Raji (cell line): ENCODE measurements around the gene MAP2.

ENCODE experiments used
- POLR2A ChIP-seq: IDR thresholded peaks from 2 replicates; pipeline ENCODE4 v1.6.1; 2011; ENCODE audit warnings: low read depth, low read length, control low read depth; ENCODE audit not compliant: insufficient read depth

The MAP2 gene

DNA sequence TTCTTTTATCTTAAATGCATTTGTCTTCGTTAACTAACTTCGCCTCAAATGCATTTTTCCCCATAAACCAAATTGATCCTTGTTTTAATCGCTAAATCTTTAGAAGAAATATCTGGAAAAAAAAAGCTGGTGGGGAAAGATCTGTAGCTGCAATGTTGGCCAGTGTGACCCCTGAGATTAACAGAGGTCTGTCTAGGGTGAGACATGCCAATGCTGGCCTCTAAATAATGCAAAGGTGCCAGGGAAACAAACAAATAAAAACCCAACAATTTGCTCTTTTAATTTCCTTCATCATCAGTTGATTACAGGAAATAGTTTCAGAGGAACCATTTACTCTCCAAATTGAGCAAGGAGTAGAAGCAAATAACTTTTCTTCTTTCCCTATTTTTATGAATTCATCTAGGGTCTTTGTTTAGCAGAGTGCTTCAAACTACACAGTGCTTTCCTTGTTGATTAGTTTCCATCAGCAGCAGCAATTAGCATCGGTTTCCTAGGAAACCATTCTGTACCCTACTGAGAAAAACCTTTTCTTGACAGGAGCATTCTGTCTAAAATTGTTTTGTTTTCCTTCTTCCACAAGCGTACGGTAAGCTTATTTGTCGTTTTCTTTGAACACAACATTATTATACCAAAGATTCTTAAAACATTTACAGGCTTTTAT is 247.3 kb downstream of the MAP2 start:
- no peak for TF ChIP-seq POLR2A

DNA sequence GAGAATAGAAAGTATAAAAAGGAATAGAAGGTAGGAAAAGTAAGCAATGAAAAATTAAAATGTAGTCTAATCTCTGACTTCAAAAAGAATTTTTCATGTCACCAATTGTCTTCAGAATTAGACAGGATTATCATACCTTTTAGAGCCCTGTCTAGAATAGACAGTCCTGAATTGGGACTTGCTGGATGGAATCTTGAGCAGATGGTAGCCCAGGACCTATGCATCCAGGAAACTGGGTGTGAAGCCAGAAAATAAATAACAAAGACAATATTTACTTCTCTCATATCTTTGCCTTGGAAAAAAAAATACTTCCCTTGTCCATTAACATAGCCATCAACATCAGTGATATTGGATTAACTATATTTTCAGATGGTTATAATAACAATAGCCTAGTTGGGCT is 250.0 kb downstream of the MAP2 start:
- TF ChIP-seq POLR2A: no peak

DNA sequence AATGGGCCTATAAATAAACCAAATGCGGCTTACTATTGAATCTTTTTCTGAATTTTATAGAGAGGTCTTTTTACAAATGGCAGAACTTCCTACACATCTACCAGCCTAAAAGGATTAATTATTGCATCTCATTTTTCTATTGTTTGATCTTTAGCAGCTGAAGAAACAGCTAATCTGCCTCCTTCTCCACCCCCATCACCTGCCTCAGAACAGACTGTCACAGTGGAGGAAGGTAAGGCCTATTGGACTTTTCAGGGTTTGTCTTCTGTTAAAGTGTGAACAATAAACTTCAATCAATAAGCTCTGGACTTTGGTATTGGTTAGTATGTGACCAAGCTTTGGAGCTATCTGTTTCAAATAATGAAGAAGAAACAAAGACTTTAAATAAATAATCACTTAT is 256.7 kb downstream of the MAP2 start:
- TF ChIP-seq POLR2A: no peak

DNA sequence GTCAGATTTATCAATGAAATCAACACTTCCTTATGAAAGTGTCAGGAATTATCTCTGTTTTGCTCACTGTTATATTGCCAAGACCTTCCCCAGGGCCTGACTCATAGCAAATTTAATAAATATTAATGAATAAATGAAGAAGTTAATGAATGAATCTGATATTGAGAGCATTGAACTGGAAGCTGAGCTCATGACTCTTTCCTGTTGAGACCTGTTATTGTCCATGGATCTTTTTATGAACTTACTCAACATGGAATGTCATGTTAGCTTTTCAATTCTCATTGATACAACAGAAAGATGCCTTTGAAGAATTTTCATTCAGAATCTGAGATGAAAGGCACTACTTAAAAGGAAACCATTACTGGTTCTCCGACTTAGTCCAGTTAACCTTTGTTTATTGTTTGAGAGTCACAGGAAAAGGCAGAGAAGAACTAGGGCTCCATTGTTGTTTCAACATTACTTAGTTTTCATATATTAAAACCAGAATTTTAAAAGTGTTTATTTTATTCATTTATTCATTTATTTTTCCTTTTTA is 257.4 kb downstream of the MAP2 start:
- TF ChIP-seq POLR2A: no peak

DNA sequence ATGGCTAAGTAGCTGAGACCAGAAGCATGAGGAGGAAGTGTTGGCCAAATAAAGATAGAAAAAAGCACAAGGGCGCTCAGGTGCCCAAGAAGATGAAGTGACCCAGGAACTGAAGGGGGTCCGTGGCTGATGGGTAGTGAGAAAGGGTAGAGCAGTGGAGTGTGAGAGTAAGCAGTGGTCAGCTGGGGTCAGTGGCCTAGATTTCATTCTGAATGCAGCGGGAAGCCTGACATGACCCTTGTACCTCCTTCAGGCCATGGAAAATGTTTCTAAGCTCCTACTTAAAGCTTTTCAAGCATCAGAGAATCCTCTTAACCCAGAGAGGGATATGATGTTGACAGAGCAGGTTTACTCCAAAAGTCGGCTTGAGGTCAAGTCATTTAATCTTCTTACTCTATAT is 258.8 kb downstream of the MAP2 start:
- TF ChIP-seq POLR2A: no peak

DNA sequence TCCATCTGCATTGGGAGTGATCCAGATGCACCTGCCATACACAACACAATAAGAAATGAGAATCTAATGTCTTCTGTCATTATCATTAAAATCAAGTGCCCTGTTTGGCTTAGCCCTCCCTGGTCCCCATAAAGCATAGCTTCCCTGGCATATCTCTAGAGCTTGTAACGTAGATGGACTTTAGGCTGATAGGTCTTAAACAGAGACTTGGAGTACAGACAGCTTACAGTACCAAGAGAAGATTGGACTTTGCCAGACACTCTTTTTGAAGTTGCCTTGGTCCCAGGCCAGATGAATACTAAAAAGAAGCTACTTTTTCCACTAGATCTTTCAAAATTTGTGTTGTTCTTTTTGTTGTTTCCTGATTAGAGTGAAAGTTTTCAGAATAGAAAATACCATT is 261.5 kb downstream of the MAP2 start:
- TF ChIP-seq POLR2A: no peak

DNA sequence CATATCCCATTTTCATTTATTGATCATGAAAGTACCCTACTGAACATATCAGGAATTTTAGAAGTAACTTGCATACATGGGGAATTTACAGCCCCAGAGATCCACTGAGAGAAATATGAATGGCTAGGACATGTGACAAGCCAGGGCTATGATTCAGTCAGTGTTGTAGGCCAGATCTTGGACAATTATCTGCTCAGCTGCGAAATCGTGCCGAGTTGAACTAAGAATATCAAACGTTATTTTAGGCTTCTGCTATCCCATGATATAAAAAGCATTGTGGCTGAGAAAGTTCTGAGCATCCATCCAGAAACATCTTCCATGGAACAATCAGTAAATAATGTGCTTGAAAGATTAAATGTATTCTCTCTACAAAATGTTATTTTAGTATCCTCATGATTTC is 262.1 kb downstream of the MAP2 start:
- TF ChIP-seq POLR2A: no peak

DNA sequence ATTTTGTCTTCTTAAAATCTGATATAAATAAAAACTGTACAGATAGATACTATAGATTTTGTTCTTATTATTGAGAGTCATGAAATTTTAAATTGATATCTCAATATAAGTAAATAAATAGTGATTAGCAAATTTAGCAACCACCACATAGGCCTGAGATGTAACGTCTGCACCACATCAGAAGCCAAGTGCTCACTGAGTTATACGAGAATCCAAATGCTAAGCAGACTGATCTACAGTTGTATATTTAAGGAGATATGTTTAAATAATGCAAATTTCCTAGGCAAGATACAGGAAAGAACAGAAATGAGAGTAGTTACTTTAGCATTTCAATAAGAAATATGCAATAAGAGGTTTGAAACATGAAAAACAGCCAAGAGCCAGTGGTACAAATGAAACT is 262.6 kb downstream of the MAP2 start:
- TF ChIP-seq POLR2A: no peak

DNA sequence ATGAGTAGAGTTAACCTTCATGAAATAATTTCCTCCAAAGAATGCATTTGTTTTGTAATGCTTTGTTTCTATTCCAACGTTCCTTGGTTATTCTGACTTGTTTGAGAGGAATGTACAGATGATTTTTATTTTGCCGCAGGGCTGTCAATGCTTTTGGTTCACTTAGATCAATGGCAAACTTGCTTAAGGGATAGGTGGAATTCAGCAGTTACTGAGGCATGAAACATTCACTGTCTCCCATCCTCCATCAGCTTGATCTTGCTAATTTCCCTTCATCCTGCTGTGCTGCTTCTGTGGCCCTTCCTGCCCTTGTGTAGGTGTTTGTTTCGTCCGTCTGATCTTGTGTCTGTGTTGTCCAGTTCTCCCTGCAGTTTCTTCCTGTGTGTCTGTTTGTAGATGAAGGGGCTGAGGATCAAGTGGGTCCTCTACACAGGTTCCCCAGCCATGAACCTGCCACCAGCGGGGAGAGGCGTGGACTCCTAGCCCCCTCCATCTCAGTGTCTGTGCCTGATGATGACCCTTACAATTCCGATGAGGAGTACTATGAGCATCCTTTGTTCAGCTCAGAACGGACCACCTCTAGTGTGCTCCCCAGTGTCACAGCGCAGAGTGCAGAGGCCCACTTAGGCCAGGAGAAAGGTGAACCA is 263.6 kb downstream of the MAP2 start:
- TF ChIP-seq POLR2A: no peak

DNA sequence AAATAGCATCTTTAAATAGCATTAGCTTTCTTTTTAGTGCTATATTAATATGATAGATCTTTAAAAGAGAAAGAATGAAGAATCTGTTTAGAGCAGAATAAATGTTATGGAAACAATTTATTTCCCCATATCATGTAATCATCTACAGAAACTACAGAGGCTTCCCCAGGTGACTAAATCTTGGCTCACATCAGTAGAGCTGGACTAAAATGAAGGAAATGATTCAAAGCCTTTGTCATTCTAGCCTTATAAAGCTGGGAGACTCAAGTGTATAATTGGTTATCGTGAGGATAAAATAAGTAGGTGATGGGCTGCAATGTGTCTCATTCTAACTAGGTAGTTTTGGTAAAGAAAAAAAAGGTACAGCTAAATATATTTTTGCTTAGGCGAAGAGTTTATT is 264.5 kb downstream of the MAP2 start:
- no peak for TF ChIP-seq POLR2A

DNA sequence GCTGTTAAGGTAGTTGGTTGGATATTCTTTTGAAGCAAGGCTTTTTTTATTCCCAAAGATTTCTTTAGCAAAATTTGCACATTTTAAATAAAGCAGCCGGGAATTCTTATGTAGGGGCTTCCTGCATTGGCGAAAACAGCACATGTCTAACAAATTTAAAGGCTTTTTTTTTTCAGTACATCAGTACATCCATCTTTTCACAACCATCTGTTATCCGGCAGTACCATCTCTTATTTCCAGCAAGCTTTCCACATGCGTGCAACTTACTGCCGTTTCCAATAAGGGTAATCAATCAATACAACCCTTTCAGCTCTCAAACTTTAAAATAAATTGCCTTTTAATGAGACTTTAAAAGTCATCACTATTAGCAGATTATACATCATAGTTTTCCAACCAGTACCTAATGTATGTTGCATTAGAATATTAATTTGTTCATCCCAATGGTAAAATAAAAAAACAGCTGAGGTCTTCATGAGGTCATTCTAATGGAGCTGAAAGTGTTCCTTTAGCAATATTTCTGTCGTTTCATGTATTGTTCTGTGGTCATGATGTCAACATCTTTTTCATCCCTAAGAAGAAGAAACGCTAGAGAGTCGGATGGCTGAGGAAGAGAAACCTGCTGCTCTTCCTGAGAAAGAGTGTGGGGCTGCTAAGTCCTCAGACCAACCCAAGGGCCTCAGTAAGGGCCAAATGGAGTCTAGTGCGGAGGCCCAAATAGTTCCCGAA is 266.3 kb downstream of the MAP2 start:
- TF ChIP-seq POLR2A: no peak

DNA sequence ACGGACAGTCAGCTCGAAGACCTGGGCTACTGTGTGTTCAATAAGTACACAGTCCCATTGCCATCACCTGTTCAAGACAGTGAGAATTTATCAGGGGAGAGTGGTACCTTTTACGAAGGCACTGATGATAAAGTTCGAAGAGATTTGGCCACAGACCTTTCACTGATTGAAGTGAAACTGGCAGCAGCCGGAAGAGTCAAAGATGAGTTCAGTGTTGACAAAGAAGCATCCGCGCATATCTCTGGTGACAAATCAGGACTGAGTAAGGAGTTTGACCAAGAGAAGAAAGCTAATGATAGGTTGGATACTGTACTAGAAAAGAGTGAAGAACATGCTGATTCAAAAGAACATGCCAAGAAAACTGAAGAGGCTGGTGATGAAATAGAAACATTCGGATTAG is 270.9 kb downstream of the MAP2 start:
- no peak for TF ChIP-seq POLR2A

DNA sequence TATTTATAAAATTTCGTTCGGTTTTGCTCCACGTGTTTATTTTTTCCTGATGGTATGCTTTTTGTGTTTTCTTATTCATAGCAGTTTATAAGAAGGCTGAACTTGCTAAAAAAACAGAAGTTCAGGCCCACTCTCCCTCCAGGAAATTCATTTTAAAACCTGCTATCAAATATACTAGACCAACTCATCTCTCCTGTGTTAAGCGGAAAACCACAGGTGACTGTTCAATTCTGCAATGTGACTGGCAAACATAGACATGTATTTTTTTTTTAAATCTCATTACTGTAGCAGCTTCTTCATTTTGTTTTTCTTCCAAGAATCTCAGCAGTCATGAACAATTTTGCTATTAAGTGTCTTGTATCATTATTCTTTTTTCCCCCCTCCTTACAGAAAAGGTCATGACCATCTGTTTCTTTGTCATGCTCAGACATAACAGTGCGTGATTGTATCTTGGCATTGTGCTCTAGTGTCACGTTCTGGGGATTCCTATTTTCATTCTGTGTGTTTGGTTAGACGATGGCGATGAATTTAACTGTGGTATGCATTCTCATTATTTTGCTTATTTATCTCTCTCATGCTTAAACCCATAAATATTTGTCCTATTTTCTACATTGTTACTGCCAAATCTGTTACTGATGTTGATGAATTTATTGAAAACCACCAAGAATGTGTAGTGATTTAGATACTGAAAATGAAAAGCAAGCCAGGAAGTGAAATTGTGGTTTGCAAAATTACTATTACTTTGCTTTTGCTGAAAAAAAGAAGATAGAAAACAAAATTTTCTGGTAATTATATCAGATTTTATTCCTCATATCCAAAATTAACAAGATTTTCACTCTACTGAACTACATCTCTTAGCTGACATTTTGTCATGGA is 273.2 kb downstream of the MAP2 start:
- TF ChIP-seq POLR2A: no peak

DNA sequence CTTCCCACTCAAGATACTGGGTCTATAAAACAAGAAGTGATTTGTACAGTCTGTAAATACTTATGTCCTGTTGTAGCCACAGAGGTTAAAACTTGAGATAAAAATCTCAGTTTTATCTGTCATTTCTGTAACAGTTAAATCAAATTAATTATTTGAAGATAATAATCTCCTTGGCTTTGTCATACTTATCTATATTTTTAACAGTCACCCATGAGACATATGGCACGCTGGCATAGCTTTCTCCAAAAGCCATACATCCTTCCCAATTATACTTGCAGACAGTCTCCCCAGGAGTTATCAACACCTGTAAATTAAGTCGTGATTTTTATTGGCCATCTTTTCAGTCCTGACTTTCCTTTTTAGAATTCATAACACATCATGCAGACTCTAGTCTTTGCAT is 278.9 kb downstream of the MAP2 start:
- no peak for TF ChIP-seq POLR2A

DNA sequence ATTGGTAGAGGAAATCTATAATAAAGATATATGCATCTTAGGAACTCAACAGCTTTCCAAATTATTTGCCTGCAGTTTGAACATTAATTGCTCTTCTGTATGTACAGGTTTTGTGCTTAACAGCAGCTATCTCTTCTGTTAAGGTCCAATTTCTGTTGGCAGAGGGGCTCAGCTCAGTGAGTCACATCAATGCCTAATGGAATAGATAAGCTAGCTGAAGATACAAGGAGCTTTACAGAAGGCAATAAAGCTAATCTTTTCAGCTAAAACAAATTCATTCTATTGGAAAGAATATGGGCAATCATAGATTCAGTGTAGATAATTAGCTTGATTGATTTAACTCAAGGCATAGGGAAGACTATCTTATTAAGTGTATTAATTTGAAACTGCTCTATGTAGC is 289.4 kb downstream of the MAP2 start:
- no peak for TF ChIP-seq POLR2A
